Effector memory CD4-positive, alpha-beta T cell (primary cell): ENCODE results near the gene CCDC89.
A peak's percentile ranks its signal among the peaks of the same experiment; 100 is the strongest.

Experiments used
- DNase-seq, 3 donors: peaks; one replicate each; pipeline ENCODE4 v3.0.0-alpha.2; 2020
- H3K27ac ChIP-seq: 2 replicates; pipeline ENCODE4 v1.7.0; 2013; ENCODE audit warnings: mild to moderate bottlenecking, low read length, moderate library complexity; ENCODE audit not compliant: insufficient read depth, poor library complexity, severe bottlenecking
- H3K27me3 ChIP-seq: replicated peaks from 2 replicates; pipeline ENCODE4 v1.7.0; 2013; ENCODE audit warnings: mild to moderate bottlenecking, low read length; ENCODE audit not compliant: insufficient read depth, control insufficient read depth, poor library complexity, severe bottlenecking
- H3K36me3 ChIP-seq: 2 replicates; pipeline ENCODE4 v1.7.0; 2013; ENCODE audit warnings: mild to moderate bottlenecking, low read length, moderate library complexity; ENCODE audit not compliant: control insufficient read depth, insufficient read depth
- H3K4me1 ChIP-seq: 2 replicates; pipeline ENCODE4 v1.7.0; 2013; ENCODE audit warnings: low read length, mild to moderate bottlenecking; ENCODE audit not compliant: control insufficient read depth, insufficient read depth, poor library complexity, severe bottlenecking
- H3K4me3 ChIP-seq: 2 replicates; pipeline ENCODE4 v1.7.0; 2013; ENCODE audit warnings: low read length, low read depth, mild to moderate bottlenecking; ENCODE audit not compliant: insufficient read depth, poor library complexity, severe bottlenecking
- H3K9me3 ChIP-seq: 2 replicates; pipeline ENCODE4 v1.7.0; 2013; ENCODE audit warnings: mild to moderate bottlenecking, low read length, moderate library complexity; ENCODE audit not compliant: control insufficient read depth

Gene CCDC89

DNA sequence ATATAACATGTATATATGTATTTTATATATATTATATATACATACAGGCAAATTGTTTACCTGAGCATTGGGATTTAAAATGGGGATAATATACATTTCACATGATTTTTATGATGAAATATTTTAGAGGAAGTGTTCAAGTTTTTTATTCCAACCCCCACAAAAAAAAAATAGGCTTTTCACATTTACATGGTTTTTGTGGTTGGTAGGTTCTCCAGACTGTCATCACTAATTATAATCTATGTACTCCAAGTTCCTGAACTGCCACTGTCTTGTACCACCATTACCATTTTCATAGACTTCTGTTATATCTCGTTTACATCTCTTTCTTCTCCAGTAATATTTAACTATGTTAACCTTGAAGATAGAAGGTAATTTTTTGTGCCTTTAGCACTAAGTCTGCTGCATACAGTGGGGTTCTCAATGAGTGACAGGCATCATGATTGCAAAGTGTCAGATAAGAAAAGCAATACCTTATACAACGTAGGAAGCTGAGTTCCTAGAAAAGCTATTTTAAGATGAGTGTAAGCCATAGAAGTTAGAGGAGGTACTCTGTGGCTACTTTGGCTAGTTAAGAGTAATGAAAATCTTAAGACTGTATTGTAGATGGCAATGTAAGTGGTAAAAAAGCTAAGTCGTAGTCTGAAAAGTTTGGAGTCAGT, 33.1 kb downstream of the CCDC89 start:
- H3K36me3 ChIP-seq, result peaks cover 29% of the 10 kb centered on the region
- no peak overlapping the region for H3K27ac ChIP-seq
- no peaks in the 10 kb centered on the region for H3K4me1 ChIP-seq
- no peak overlapping the region for H3K4me3 ChIP-seq
- DNase-seq, result no peak
- no peaks in the 10 kb centered on the region for H3K9me3 ChIP-seq
- H3K27me3 ChIP-seq, result no peaks in the 10 kb centered on the region

DNA sequence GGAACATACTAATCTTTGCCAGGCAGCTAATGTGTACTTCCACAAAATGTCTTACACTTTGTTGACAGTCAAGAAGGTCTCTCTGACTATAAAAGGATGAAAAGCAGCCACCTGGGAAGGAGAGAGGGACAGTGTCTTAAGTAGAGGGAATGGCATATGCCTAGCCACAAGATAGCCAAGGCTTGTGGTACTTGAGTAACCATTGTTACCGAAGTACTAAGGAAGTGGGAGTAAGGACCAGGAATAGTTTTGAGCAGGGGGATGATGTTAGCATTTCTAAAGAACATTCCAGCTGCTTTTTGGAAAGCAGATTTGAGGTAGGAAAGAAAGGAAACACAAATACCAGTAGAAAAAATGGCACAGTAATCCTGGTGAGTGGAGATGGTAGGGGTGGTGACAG, 34.9 kb downstream of the CCDC89 start:
- peaks cover 17% of the 10 kb centered on the region for H3K36me3 ChIP-seq
- H3K9me3 ChIP-seq, result no peaks in the 10 kb centered on the region
- no peak overlapping the region for H3K27ac ChIP-seq
- no peaks in the 10 kb centered on the region for H3K4me1 ChIP-seq
- no peak for DNase-seq
- H3K27me3 ChIP-seq, result no peaks in the 10 kb centered on the region
- no peak overlapping the region for H3K4me3 ChIP-seq

DNA sequence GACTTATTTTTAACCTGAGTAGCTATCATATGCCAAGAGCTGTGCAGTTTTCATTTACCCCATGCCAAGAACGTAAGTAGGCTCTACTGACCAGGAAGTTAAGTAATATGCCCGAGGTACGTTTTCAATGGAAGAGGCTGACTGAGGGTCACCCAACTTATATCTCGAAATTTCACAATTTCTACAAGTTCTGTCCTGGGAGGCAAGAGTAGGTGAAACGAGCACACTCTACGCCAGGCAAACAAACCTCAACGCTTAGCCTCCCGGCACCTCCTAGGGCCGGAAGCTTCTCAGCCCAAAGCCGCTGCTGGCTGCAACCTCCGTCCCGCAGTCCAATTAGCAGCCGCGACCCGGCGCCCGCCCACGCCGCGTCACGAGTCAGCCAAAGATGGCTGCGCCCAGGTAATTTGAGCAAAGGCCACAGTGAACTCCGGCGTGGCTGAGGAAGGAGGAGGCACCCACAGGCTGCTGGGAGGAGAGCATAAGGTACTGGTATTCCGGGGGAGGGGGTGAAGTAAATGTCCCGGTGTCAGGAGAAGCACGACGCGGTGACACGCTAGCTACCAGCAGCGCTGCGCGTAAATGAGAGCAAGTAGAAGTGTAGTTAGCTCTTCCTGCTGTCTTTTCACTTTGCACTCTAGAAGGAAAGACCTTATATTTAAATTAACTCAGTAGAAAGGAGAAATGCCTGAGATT, 38.2 kb downstream of the CCDC89 start, which contains the start of gene TMEM126A:
TMEM126A (plus strand) TSS at position 364 of the 696 bp plus-strand sequence. CDS start 2,289 bp downstream, outside the sequence.
- peak; percentile 81 to 85 (median 85) for DNase-seq
- peak within 1 kb of the TSS; percentile 54 for H3K4me3 ChIP-seq
- peaks cover 7% of the 10 kb centered on the region for H3K36me3 ChIP-seq
- no peaks in the 10 kb centered on the region for H3K4me1 ChIP-seq
- H3K9me3 ChIP-seq, result no peaks in the 10 kb centered on the region
- peak within 1 kb of the TSS; percentile 72 for H3K27ac ChIP-seq
- H3K27me3 ChIP-seq, result no peaks in the 10 kb centered on the region

DNA sequence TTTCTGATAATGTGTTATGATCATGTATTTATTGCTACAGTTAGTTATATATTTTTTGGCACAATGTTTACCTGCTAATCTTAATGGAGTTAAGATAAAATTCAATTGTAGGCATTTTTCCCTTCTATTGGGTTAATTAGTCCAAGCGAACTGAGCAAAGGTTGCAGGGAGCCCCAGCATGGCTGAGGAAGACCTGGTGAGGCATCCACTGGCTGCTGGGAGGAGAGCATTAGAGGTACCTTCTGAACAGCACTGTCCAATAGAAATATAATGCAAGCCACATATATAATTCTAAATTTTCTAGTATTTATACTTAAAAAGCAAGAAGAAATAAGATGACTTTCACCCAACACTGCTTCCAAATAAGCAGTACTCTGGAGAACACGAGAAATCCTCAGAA, 38.9 kb downstream of the CCDC89 start:
- H3K4me3 ChIP-seq, result peak overlapping the region; percentile 54
- H3K9me3 ChIP-seq, result no peaks in the 10 kb centered on the region
- peaks cover 7% of the 10 kb centered on the region for H3K36me3 ChIP-seq
- no peak for DNase-seq
- peak overlapping the region; percentile 72 for H3K27ac ChIP-seq
- H3K4me1 ChIP-seq, result no peaks in the 10 kb centered on the region
- H3K27me3 ChIP-seq, result no peaks in the 10 kb centered on the region

DNA sequence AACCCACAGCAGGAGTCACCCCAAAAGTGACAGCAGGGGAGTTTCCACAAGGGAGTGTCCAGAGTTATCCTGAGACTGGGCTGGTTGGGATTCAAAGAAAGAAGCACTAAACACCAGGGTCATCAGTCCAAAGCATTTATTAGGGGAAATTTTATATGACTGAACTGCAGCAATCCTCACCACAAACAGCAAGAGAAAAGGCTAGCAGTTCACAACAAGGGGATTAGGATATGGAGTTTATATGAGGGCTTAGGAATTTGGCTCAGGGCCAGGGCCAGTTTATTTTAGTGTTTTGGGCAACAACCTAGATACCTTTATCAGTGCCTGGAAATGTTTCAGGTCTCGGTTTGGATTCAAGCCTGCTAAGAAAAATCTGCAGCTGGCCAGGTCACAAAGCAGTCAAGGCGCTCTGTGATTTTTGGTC, 42.8 kb downstream of the CCDC89 start:
- Histone ChIP-seq H3K27ac (no peak overlapping the region), H3K27me3 (no peaks in the 10 kb centered on the region), H3K9me3 (no peaks in the 10 kb centered on the region), H3K4me3 (no peak overlapping the region), H3K4me1 (no peaks in the 10 kb centered on the region), H3K36me3 (no peaks in the 10 kb centered on the region)
- DNase-seq, result no peak

DNA sequence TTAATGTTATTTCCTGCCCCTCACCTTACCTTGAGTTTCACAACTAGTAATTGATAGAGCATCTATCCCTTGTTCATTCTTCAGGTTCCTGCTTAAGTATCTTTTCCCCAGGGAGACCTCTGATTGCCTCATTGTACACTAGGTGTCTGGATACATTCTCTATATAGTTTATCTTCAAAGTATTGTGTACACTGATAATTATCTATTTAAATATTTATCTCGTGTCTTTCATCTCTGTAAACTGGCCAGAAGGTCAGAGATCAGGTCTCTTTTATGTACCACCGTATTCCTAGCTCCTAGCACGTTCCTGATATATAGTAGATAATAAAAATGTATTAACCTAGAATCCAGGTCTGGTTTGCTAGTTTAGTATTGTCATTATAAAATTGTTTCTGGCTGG, 51.2 kb downstream of the CCDC89 start:
- H3K4me1 ChIP-seq, result no peaks in the 10 kb centered on the region
- no peak overlapping the region for H3K4me3 ChIP-seq
- H3K27me3 ChIP-seq, result no peaks in the 10 kb centered on the region
- DNase-seq, result no peak
- peaks cover 32% of the 10 kb centered on the region for H3K36me3 ChIP-seq
- H3K27ac ChIP-seq, result no peak overlapping the region
- no peaks in the 10 kb centered on the region for H3K9me3 ChIP-seq
